Endothelial cell of umbilical vein (primary cell): Measurements from ENCODE around the gene JAZF1. TPM values are rescaled to one million over a fixed set of nuclear protein-coding genes. Genes with fewer than 3 reads are reported as not detected.

Experiments used
- BruUV-seq: library from RNA; stranded (reverse); fragments of 400-500 nt; replicated peaks from 2 replicates; lab custom pipeline; 2021; lab: Mats Ljungman, UMichigan
- CTCF ChIA-PET: fragments of 300-600, 350-600 bp; sonication (Branson Sonifier 250); formaldehyde crosslinking; loops from one replicate; lab custom pipeline; 2021; ENCODE audit warnings: antibody characterized with exemption, inconsistent platforms; lab: Charles Lee
- POLR2A ChIA-PET: fragments of 300-600, 350-600 bp; sonication (Branson Sonifier 250); formaldehyde crosslinking; loops from one replicate; lab custom pipeline; 2021; ENCODE audit warnings: antibody characterized with exemption, inconsistent platforms; lab: Charles Lee
- DNase-seq: peaks from one replicate; pipeline ENCODE4 v3.0.0-alpha.2; 2011; ENCODE audit warnings: low read depth, low spot score
- FAIRE-seq: peaks from 2 replicates; lab custom pipeline; 2011; peaks lifted over from hg19 to GRCh38; lab: Jason Lieb, UNC
- H2AFZ ChIP-seq: 2 replicates; pipeline ENCODE4 v1.6.0; 2012; ENCODE audit warnings: low read depth, low read length, control low read depth, inconsistent platforms
- H3K27ac ChIP-seq: 2 replicates; pipeline ENCODE4 v1.5.1; 2011; ENCODE audit warnings: low read depth, mild to moderate bottlenecking, control low read depth, low read length, moderate library complexity; ENCODE audit not compliant: insufficient read depth
- H3K27me3 ChIP-seq, 2 experiments: 2 replicates each; pipeline versions ENCODE4 v1.6.0 to v1.6.1; 2011; ENCODE audit warnings: low read length in 2 of 2, mixed read lengths in 1 of 2; ENCODE audit not compliant: control insufficient read depth in 2 of 2, insufficient read depth in 2 of 2
- H3K36me3 ChIP-seq, 2 experiments: 2 replicates in 1 of 2; 3 replicates in 1 of 2; pipeline ENCODE4 v1.5.1; 2011; ENCODE audit warnings: low read length in 2 of 2, mild to moderate bottlenecking in 1 of 2, moderate library complexity in 1 of 2; ENCODE audit not compliant: control insufficient read depth in 2 of 2, insufficient read depth in 2 of 2; ENCODE audit errors: extremely low read depth in 1 of 2
- H3K4me1 ChIP-seq: 3 replicates; pipeline ENCODE4 v1.5.1; 2011; ENCODE audit warnings: mild to moderate bottlenecking, low read length; ENCODE audit not compliant: control insufficient read depth, insufficient read depth; ENCODE audit errors: extremely low read depth
- H3K4me2 ChIP-seq: 2 replicates; pipeline ENCODE4 v1.6.1; 2011; ENCODE audit warnings: low read length, control low read depth, mixed read lengths; ENCODE audit not compliant: insufficient read depth
- H3K4me3 ChIP-seq, 3 experiments: fragments of 200-600 bp in 1 of 3; sonication (generic), shearing (Covaris generic) in 1 of 3; replicated peaks in 1 of 3; 2 replicates each; pipeline ENCODE4 v1.5.1; 2011 to 2016; ENCODE audit warnings: control low read depth in 3 of 3, low read length in 3 of 3, mild to moderate bottlenecking in 2 of 3, inconsistent platforms in 1 of 3, low read depth in 1 of 3, moderate library complexity in 1 of 3; ENCODE audit not compliant: insufficient read depth in 1 of 3
- H3K79me2 ChIP-seq: 2 replicates; pipeline ENCODE4 v1.6.0; 2012; ENCODE audit warnings: low read length, inconsistent platforms; ENCODE audit not compliant: control insufficient read depth, insufficient read depth
- H3K9ac ChIP-seq: replicated peaks from 2 replicates; pipeline ENCODE3; 2011; ENCODE audit warnings: low read length, control low read depth; ENCODE audit not compliant: insufficient read depth; ENCODE audit errors: extremely low read depth
- H3K9me1 ChIP-seq: replicated peaks from 3 replicates; pipeline ENCODE4 v1.6.0; 2011; ENCODE audit warnings: mild to moderate bottlenecking, low read length; ENCODE audit not compliant: control insufficient read depth, insufficient read depth; ENCODE audit errors: extremely low read depth
- H3K9me3 ChIP-seq: replicated peaks from 2 replicates; pipeline ENCODE4 v1.5.1; 2012; ENCODE audit warnings: low read length, inconsistent platforms; ENCODE audit not compliant: control insufficient read depth, insufficient read depth
- H4K20me1 ChIP-seq: replicated peaks from 2 replicates; pipeline ENCODE3; 2011; ENCODE audit warnings: mild to moderate bottlenecking, low read length; ENCODE audit not compliant: control insufficient read depth, insufficient read depth; ENCODE audit errors: extremely low read depth
- EZH2 ChIP-seq: IDR thresholded peaks from 2 replicates; pipeline ENCODE4 v1.6.1; 2012; ENCODE audit warnings: borderline replicate concordance, low read depth, mild to moderate bottlenecking, moderate library complexity, low read length, inconsistent platforms; ENCODE audit not compliant: severe bottlenecking
- FOS ChIP-seq: IDR thresholded peaks from 2 replicates; pipeline ENCODE4 v1.6.1; 2011; ENCODE audit warnings: mild to moderate bottlenecking, low read length, moderate library complexity, borderline replicate concordance; ENCODE audit not compliant: insufficient read depth
- GATA2 ChIP-seq: IDR thresholded peaks from 2 replicates; pipeline ENCODE4 v1.7.0; 2011; ENCODE audit warnings: low read depth, mild to moderate bottlenecking, moderate library complexity, mixed read lengths, low read length; ENCODE audit not compliant: insufficient read length, insufficient read depth
- JUN ChIP-seq: IDR thresholded peaks from 2 replicates; pipeline ENCODE4 v1.6.1; 2011; ENCODE audit warnings: borderline replicate concordance, low read depth; ENCODE audit not compliant: insufficient read length, insufficient read depth
- MYC ChIP-seq: IDR thresholded peaks from one replicate; pipeline ENCODE4 v1.6.1; 2011; ENCODE audit warnings: mild to moderate bottlenecking, low read depth, low read length
- POLR2A ChIP-seq: IDR thresholded peaks from 2 replicates; pipeline ENCODE4 v1.6.1; 2012; ENCODE audit warnings: low read depth, mild to moderate bottlenecking, control low read depth, low read length
- POLR2AphosphoS5 ChIP-seq: IDR thresholded peaks from 2 replicates; pipeline ENCODE4 v1.6.1; 2012; ENCODE audit warnings: low read depth, mild to moderate bottlenecking, control low read depth, low read length, moderate library complexity; ENCODE audit not compliant: insufficient read depth
- dilution Hi-C: fragments of 300-500 bp; cut with MboI; formaldehyde crosslinking; loops from one replicate; pipeline ENCODE4 v1.15.0; 2019; ENCODE audit warnings: low sequenced_read_pairs; ENCODE audit not compliant: extremely low pct_ligation_motif_present
- intact Hi-C: fragments of 100-400 bp; cut with micrococcal nuclease; formaldehyde crosslinking; loops from one replicate; pipeline ENCODE4 v1.10.0; 2022
- polyA plus RNA-seq, 4 experiments: library from polyadenylated mRNA; depleted of rRNA in 3 of 4; stranded (reverse) in 3 of 4; unstranded in 1 of 4; fragments of >200 nt; gene quantifications; 2 replicates each; pipeline versions ENCODE4 v1.2.1 to v1.2.3, GENCODE V29; 2011 to 2012; ENCODE audit warnings: missing spikeins in 1 of 4
- total RNA-seq: library from RNA; stranded (reverse); gene quantifications from 2 replicates; pipeline ENCODE4 v1.2.3, GENCODE V29; 2021
- TF ChIP-seq, protein P1 (sequence below), 2 donors: IDR thresholded peaks; 1 replicate in 1 of 2; 2 replicates in 1 of 2; pipeline ENCODE4 v1.5.1; 2011; ENCODE audit warnings: low read length in 2 of 2, mild to moderate bottlenecking in 2 of 2, moderate library complexity in 2 of 2, control low read depth in 1 of 2, inconsistent platforms in 1 of 2, low read depth in 1 of 2; ENCODE audit not compliant: insufficient read depth in 1 of 2; ENCODE audit errors: extremely low read depth in 1 of 2
- TF ChIP-seq, protein P2 (sequence below): IDR thresholded peaks from 2 replicates; pipeline ENCODE4 v1.6.1; 2011; ENCODE audit not compliant: insufficient read depth, insufficient read length

Gene JAZF1
- total and polyA plus RNA-seq, 2 donors (not counting 3 experiments of a cell fraction or from before 2014, with no cell fraction given): 2.5 to 16.9 TPM

DNA sequence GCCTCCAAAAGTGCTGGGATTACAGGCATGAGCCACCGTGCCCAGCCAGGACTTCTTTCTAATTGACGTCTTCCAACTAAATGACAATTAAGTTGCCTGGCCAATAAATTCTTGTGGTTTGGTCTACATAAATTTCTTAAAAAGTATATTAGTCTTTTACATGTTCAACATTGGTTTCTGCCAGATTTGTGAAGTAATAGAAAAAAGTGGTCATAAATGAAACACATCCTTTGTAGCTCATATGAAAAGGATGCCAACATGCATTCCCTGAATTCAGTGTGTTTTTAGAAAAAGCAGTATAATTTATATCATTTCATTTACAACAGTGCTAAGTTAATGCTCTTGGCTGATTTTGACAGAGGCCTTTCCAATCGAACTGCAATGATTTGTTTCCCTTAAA lies 225.6 kb downstream of the JAZF1 start:
- Histone ChIP-seq H3K27ac (no peak overlapping the region), H4K20me1 (no peaks in the 10 kb centered on the region), H3K36me3 (no peaks in the 10 kb centered on the region), H3K9ac (no peak overlapping the region), H3K27me3 (no peaks in the 10 kb centered on the region), H3K9me1 (no peaks in the 10 kb centered on the region), H3K4me3 (no peak overlapping the region), H2AFZ (no peak overlapping the region), H3K79me2 (no peaks in the 10 kb centered on the region), H3K9me3 (no peaks in the 10 kb centered on the region), H3K4me1 (no peaks in the 10 kb centered on the region), H3K4me2 (no peak overlapping the region)
- DNase-seq: no peak
- no TSS peak for BruUV-seq
- ChIA-PET CTCF (no interaction called here), POLR2A (no interaction called here)
- dilution Hi-C loops: no loop called here
- TF ChIP-seq FOS (no peak), POLR2A (no peak), EZH2 (no peak)
- FAIRE-seq: no peak
- intact Hi-C loops: no loop called here

DNA sequence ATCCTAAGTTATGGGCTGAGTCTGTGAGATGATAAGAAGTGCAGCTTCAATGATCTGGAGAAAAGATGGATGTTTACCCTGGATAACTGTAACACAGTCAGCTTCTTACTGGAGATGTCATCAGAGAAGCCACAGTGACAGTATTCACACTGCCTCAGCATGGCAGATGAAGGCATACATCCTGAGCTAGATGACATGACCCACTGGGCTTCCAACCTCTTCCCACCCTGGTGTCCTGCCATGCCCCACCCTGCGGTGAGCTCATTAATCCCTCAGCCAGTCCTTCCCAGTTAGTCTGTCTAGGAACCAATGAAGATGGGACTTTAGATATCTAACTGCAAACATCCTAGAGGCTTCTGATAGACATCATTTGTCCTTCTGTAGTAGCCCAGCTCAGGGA lies 226.8 kb downstream of the JAZF1 start:
- TF ChIP-seq POLR2A (no peak), JUN (no peak), POLR2AphosphoS5 (no peak), GATA2 (no peak), FOS (no peak), EZH2 (no peak), MYC (no peak)
- TF ChIP-seq, protein P1, sequence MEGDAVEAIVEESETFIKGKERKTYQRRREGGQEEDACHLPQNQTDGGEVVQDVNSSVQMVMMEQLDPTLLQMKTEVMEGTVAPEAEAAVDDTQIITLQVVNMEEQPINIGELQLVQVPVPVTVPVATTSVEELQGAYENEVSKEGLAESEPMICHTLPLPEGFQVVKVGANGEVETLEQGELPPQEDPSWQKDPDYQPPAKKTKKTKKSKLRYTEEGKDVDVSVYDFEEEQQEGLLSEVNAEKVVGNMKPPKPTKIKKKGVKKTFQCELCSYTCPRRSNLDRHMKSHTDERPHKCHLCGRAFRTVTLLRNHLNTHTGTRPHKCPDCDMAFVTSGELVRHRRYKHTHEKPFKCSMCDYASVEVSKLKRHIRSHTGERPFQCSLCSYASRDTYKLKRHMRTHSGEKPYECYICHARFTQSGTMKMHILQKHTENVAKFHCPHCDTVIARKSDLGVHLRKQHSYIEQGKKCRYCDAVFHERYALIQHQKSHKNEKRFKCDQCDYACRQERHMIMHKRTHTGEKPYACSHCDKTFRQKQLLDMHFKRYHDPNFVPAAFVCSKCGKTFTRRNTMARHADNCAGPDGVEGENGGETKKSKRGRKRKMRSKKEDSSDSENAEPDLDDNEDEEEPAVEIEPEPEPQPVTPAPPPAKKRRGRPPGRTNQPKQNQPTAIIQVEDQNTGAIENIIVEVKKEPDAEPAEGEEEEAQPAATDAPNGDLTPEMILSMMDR (IDR thresholded peaks at IDR 0.05; ENCODE audit: extremely low read depth in 1 of 2, insufficient read depth in 1 of 2, low read depth in 1 of 2, low read length in 2 of 2): no peak
- TF ChIP-seq, protein P2, sequence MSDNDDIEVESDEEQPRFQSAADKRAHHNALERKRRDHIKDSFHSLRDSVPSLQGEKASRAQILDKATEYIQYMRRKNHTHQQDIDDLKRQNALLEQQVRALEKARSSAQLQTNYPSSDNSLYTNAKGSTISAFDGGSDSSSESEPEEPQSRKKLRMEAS: no peak
- POLR2A ChIA-PET: no interaction called here
- no peaks in the 10 kb centered on the region for H3K27me3 ChIP-seq
- FAIRE-seq (no peak), DNase-seq (no peak)
- no peaks in the 10 kb centered on the region for H3K4me1 ChIP-seq
- H4K20me1 ChIP-seq: no peaks in the 10 kb centered on the region
- dilution Hi-C loops (no loop called here), intact Hi-C loops (no loop called here)
- no peak overlapping the region for H3K27ac ChIP-seq
- no peak overlapping the region for H2AFZ ChIP-seq
- H3K9ac ChIP-seq: no peak overlapping the region
- no peaks in the 10 kb centered on the region for H3K9me3 ChIP-seq
- no peak overlapping the region for H3K4me2 ChIP-seq
- no peak overlapping the region for H3K4me3 ChIP-seq
- no TSS peak for BruUV-seq
- H3K36me3 ChIP-seq: no peaks in the 10 kb centered on the region
- CTCF ChIA-PET: interaction anchor here (0.8 to 2.0 kb wide), 7 partner anchors 10 to 140 kb away, joined by 3 to 6 read pairs (median 3); no protein-coding TSS in a partner anchor
- no peaks in the 10 kb centered on the region for H3K9me1 ChIP-seq
- H3K79me2 ChIP-seq: no peaks in the 10 kb centered on the region
